Right atrium auricular region (tissue), 2 donors: Measurements from ENCODE around the gene CCDC172. TPM values are rescaled to one million over a fixed set of nuclear protein-coding genes. Genes with fewer than 3 reads are reported as not detected.
A peak's percentile ranks its signal among the peaks of the same experiment; 100 is the strongest.

Experiments used
- DNase-seq: peaks from one replicate; pipeline ENCODE4 v3.0.0-alpha.2; 2019; ENCODE audit warnings: low spot score
- H3K27ac ChIP-seq, 2 donors: fragments of 200-600 bp; sonication (generic); 1 replicate in 1 of 2; 2 replicates in 1 of 2; pipeline ENCODE4 v1.5.1; 2016 to 2019
- H3K27me3 ChIP-seq, 2 donors: fragments of 200-600 bp; sonication (generic); one replicate each; pipeline versions ENCODE4 v1.5.1 to v1.6.0; 2017 to 2019
- H3K36me3 ChIP-seq: fragments of 200-600 bp; sonication (generic); one replicate; pipeline ENCODE4 v1.5.1; 2016
- H3K4me1 ChIP-seq, 2 donors: fragments of 200-600 bp; sonication (generic); one replicate each; pipeline versions ENCODE4 v1.5.1 to v1.6.0; 2017 to 2019
- H3K4me3 ChIP-seq, 2 donors: fragments of 200-600 bp; sonication (generic); 1 replicate in 1 of 2; 2 replicates in 1 of 2; pipeline ENCODE4 v1.5.1; 2017 to 2019; ENCODE audit warnings: mild to moderate bottlenecking in 1 of 2, moderate library complexity in 1 of 2
- H3K9me3 ChIP-seq, 2 donors: fragments of 200-600 bp; sonication (generic); one replicate each; pipeline ENCODE4 v1.5.1; 2019
- CTCF ChIP-seq, 2 donors: fragments of 200-600 bp; sonication (generic); IDR thresholded peaks; one replicate each; pipeline ENCODE4 v1.5.1; 2019; ENCODE audit warnings: antibody characterized with exemption in 2 of 2
- total RNA-seq, 2 donors: library from RNA; depleted of rRNA; stranded (reverse); fragments of >200 nt; gene quantifications; one replicate each; pipeline ENCODE4 v1.1.0, GENCODE V29; 2016

The CCDC172 gene
- total RNA-seq, 2 donors from 2014 or later, result not detected

- H3K4me1 ChIP-seq, result no peaks in the 10 kb centered on the region
- no peaks in the 10 kb centered on the region for H3K9me3 ChIP-seq
- no peak for DNase-seq
- H3K27me3 ChIP-seq, result no peaks in the 10 kb centered on the region
- H3K4me3 ChIP-seq, result no peak overlapping the region
- no peak overlapping the region for H3K27ac ChIP-seq
- peak; percentile 38 to 74 for TF ChIP-seq CTCF (IDR thresholded peaks at IDR 0.05)
- H3K36me3 ChIP-seq, result no peaks in the 10 kb centered on the region
Measured at GRCh38 chr10:116287906-116288501, 36.2 kb upstream of the CCDC172 start.

- no peaks in the 10 kb centered on the region for H3K9me3 ChIP-seq
Measured at GRCh38 chr10:116289652-116290051, 34.6 kb upstream of the CCDC172 start.

GRCh38 chr10:116292493-116292892 lies 31.8 kb upstream of the CCDC172 start:
- Histone ChIP-seq H3K36me3 (no peaks in the 10 kb centered on the region), H3K27me3 (no peaks in the 10 kb centered on the region), H3K4me3 (no peak overlapping the region), H3K27ac (no peak overlapping the region), H3K4me1 (no peaks in the 10 kb centered on the region), H3K9me3 (no peaks in the 10 kb centered on the region)
- TF ChIP-seq CTCF (IDR thresholded peaks at IDR 0.05), result no peak
- DNase-seq, result no peak

More at GRCh38 chr10:116289652-116290051, 34.6 kb upstream of the CCDC172 start:
- H3K27me3 ChIP-seq, result no peaks in the 10 kb centered on the region
- H3K27ac ChIP-seq, result no peak overlapping the region
- DNase-seq, result no peak
- TF ChIP-seq CTCF (IDR thresholded peaks at IDR 0.05), result no peak
- no peaks in the 10 kb centered on the region for H3K36me3 ChIP-seq
- H3K4me3 ChIP-seq, result no peak overlapping the region
- no peaks in the 10 kb centered on the region for H3K4me1 ChIP-seq

- TF ChIP-seq CTCF (IDR thresholded peaks at IDR 0.05), result no peak
Measured at GRCh38 chr10:116296291-116296721, 27.9 kb upstream of the CCDC172 start.

GRCh38 chr10:116298586-116298985 lies 25.7 kb upstream of the CCDC172 start:
- no peak overlapping the region for H3K4me3 ChIP-seq
- no peaks in the 10 kb centered on the region for H3K36me3 ChIP-seq
- no peaks in the 10 kb centered on the region for H3K9me3 ChIP-seq
- no peak for TF ChIP-seq CTCF (IDR thresholded peaks at IDR 0.05)
- no peak overlapping the region for H3K27ac ChIP-seq
- DNase-seq, result no peak
- no peaks in the 10 kb centered on the region for H3K4me1 ChIP-seq
- no peaks in the 10 kb centered on the region for H3K27me3 ChIP-seq

More at GRCh38 chr10:116296291-116296721, 27.9 kb upstream of the CCDC172 start:
- no peak for DNase-seq
- no peak overlapping the region for H3K4me3 ChIP-seq
- no peaks in the 10 kb centered on the region for H3K4me1 ChIP-seq
- H3K36me3 ChIP-seq, result no peaks in the 10 kb centered on the region
- no peak overlapping the region for H3K27ac ChIP-seq
- H3K27me3 ChIP-seq, result no peaks in the 10 kb centered on the region
- no peaks in the 10 kb centered on the region for H3K9me3 ChIP-seq

GRCh38 chr10:116300542-116300941 lies 23.7 kb upstream of the CCDC172 start:
- Histone ChIP-seq H3K9me3 (no peaks in the 10 kb centered on the region), H3K36me3 (no peaks in the 10 kb centered on the region), H3K4me3 (no peak overlapping the region), H3K27ac (no peak overlapping the region), H3K4me1 (no peaks in the 10 kb centered on the region), H3K27me3 (no peaks in the 10 kb centered on the region)
- no peak for DNase-seq
- no peak for TF ChIP-seq CTCF (IDR thresholded peaks at IDR 0.05)
